ENCODE measurements around the gene HAUS6. TPM values are rescaled to one million over a fixed set of nuclear protein-coding genes. Genes with fewer than 3 reads are reported as not detected.

HAUS6 gene, protein sequence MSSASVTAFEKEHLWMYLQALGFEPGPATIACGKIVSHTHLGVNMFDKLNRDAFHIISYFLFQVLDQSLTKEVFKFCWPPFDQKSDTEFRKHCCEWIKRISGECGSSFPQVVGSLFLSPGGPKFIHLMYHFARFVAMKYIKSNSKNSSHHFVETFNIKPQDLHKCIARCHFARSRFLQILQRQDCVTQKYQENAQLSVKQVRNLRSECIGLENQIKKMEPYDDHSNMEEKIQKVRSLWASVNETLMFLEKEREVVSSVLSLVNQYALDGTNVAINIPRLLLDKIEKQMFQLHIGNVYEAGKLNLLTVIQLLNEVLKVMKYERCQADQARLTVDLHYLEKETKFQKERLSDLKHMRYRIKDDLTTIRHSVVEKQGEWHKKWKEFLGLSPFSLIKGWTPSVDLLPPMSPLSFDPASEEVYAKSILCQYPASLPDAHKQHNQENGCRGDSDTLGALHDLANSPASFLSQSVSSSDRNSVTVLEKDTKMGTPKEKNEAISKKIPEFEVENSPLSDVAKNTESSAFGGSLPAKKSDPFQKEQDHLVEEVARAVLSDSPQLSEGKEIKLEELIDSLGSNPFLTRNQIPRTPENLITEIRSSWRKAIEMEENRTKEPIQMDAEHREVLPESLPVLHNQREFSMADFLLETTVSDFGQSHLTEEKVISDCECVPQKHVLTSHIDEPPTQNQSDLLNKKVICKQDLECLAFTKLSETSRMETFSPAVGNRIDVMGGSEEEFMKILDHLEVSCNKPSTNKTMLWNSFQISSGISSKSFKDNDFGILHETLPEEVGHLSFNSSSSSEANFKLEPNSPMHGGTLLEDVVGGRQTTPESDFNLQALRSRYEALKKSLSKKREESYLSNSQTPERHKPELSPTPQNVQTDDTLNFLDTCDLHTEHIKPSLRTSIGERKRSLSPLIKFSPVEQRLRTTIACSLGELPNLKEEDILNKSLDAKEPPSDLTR
- polyA plus RNA-seq = 5.0 and 5.3 TPM in 2 replicates

DNA sequence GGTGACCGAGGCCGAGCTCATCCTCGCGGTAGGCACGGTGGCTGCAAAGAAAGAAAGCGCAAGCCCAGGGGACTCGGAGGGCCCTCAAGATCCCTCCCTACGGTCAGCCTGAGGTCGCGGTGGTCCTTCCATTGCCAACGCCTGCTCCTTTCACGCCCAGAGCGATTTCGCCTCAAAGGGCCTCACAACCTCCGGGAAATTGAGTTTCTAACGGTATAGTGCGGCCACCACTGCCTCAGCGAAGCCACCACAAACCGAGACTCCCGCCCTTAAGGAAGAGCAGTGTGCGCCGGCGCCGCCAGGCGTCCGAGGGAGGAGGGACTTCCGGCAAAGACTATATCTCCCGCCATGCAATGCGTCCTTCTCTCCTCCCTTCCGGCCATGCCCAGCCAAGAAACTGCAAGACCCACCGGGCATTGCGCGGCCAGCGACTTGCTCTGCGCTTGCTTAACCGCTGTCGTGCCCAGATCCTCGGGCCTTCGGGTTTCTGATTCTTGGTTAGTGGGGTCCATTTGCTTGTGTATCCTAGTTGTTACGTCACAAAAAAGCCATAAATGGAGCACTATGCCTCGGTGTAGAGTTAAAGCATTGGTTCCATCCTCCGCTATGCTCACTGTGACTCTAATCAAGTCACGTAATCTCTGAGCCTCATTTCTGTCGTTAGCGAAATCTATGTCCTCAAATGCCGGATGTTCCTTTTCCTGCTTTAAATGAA lies at the start of gene HAUS6:
TSS of gene HAUS6 (minus strand) at position 274 of the 715 bp plus-strand sequence. CDS start at position 21, 253 bp downstream.

DNA sequence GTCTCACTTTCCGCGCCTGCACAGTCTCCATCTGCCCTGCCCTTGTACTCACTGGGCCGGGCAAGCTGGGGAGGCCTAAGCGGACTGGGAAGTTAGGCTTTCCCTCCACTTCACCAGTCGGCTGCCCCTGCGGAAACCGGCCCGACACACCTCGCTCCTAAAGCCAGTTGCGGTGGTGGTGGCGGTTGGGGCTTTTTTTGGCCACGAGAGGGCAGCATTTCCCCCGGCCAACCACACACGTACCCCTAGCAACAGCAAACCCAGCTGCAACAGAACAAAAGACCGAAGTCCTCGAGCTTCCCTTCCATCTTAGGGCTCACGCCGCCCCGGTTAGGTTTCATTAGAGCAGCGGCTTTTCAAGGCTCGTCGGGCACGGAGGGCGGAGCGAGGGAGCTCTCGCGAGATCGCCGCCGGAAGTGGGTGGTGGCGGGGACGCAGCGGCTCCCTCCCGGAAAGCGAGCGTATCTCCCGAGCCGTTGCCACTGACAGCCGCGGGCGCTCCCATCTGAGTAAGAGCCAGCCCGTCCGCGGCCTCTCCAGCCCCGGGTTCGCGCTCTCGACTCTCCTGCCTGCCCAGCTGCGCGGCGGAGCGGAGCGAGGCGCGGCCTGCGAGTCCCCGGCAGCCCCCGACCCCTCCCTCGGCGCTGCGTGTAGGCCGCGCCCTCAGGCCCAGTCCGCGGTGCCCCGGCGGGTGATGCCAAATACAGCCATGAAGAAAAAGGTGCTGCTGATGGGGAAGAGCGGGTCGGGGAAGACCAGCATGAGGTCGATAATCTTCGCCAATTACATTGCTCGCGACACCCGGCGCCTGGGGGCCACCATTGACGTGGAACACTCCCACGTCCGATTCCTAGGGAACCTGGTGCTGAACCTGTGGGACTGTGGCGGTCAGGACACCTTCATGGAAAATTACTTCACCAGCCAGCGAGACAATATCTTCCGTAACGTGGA lies 53.5 kb downstream of the HAUS6 start, which contains the start of gene RRAGA:
TSS of gene RRAGA (plus strand) at position 462 of the 951 bp plus-strand sequence. CDS start at position 695, 233 bp downstream.

DNA sequence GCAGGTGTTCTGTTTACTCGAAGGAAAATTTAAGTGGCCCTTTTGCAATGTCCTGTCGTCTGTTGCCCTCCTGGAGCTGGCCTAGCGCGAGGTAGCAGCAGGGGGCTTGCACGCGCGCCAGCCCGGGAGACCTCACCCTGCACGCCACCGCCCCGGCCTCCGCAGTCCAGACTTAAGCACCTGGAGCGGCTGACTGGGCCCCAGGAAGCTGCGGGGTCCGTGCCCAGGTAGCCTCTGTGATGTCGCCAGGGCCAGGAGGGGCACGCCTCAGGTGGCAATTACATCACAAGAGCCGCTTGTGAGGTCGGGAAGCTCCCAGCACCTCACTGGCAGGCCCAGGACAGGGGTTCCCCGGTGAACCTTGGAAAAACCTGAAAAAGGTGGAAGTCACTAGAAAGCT lies 69.7 kb downstream of the HAUS6 start, which contains the start of gene SAXO1:
TSS of gene SAXO1 (minus strand) at position 195 of the 400 bp plus-strand sequence. CDS start 301 bp downstream, outside the sequence.

Other genes with a start within 250 kb of the HAUS6 start
- gene SAXO1, start 69.7 kb downstream of the HAUS6 start, polyA plus RNA-seq = not detected in 2 replicates
- 115 and 130 TPM in 2 replicates for gene RRAGA, start 53.5 kb downstream of the HAUS6 start, polyA plus RNA-seq
- gene PLIN2, start 24.6 kb upstream of the HAUS6 start, polyA plus RNA-seq = 0.27 and 0.95 TPM in 2 replicates
- 6.3 and 10.8 TPM in 2 replicates for gene DENND4C, start 127.8 kb upstream of the HAUS6 start, polyA plus RNA-seq